Choroid plexus epithelial cell (primary cell): ENCODE results near the gene DUSP15.

Experiments
- DNase-seq: peaks from one replicate; pipeline ENCODE4 v3.0.0-alpha.2; 2010; ENCODE audit warnings: low read depth
- H3K4me3 ChIP-seq: 2 replicates; pipeline ENCODE4 v1.5.1; 2011; ENCODE audit warnings: low read depth, mild to moderate bottlenecking, control low read depth, low read length, moderate library complexity
- TF ChIP-seq, protein P1 (sequence below): conservative IDR thresholded peaks from 2 replicates; pipeline ENCODE4 v1.5.1; 2011; ENCODE audit warnings: low read depth, mild to moderate bottlenecking, control low read depth, inconsistent platforms, low read length, moderate library complexity

The DUSP15 gene

DNA sequence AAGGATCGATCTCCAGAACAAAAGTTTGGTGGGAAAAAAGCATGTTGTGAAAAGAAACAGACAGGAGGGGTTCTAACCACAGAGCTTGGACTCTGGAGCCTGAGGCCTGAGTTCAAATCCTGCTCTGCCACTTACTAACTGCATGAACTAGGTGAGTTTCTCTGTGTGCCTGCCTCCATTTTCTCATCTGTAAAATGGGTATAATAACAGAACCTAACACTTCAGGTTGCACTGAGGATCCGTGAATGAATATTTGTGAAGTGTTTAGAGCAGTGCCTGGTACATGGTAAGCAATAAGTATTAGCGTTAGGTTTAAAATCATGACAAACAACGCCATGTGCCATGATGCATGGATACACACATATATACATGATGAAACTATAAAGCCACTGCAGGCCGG, 36.7 kb upstream of the DUSP15 start:
- DNase-seq = no peak
- no peak overlapping the region for H3K4me3 ChIP-seq
- TF ChIP-seq, protein P1, sequence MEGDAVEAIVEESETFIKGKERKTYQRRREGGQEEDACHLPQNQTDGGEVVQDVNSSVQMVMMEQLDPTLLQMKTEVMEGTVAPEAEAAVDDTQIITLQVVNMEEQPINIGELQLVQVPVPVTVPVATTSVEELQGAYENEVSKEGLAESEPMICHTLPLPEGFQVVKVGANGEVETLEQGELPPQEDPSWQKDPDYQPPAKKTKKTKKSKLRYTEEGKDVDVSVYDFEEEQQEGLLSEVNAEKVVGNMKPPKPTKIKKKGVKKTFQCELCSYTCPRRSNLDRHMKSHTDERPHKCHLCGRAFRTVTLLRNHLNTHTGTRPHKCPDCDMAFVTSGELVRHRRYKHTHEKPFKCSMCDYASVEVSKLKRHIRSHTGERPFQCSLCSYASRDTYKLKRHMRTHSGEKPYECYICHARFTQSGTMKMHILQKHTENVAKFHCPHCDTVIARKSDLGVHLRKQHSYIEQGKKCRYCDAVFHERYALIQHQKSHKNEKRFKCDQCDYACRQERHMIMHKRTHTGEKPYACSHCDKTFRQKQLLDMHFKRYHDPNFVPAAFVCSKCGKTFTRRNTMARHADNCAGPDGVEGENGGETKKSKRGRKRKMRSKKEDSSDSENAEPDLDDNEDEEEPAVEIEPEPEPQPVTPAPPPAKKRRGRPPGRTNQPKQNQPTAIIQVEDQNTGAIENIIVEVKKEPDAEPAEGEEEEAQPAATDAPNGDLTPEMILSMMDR = no peak

DNA sequence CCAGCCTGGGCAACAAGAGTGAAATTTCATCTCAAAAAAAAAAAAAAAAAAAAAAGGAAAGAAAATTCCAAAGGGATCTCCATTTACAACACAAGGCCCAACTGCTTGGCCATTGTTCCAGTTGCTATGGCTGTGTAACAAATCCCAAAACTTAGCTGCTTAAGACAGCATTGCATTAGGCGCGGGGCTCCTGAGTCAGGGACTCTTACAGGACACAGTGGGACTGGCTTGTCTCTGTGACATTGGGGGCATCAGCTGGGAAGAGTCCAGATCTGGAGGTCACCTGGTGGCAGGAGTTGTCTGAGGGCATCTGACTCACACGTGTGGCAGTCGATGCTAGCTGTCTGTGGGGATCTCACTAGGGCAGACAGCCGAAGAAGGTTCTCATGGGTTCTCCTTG, 35.7 kb upstream of the DUSP15 start:
- H3K4me3 ChIP-seq = no peak overlapping the region
- no peak for DNase-seq
- TF ChIP-seq, protein P1 = no peak

DNA sequence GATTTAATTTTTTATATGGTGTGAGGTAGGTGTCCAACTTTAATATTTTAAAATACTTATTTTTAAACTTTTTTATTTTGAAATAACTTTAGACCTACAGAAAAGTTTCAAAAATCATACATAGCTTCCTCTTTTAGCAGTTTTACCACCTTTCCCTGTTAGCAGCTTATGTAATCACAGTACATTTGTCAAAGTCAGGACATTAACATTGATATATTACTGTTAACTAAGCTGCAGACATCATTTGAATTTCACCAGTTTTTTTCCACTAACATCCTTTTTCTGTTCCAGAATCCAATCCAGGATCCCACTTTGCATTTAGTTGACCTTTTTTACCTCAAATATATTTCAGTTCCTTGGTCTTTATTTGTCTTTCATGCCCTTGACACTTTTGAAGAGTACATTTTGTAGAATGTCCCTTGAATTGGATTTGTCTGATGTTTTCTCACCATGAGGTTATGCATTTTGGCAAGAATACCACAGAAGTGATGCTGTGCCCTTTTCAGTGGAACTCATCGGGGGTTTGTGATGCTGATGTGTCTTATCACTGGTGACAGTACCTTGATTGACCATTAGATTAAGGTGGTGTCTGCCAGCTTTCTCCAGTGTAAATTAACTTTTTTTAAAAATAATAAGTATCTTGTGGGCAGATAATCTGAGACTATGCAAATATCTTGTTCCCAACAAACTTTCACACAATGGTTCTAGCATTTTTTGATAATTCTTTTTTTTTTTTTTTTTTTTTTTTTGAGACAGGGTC, 33.5 kb upstream of the DUSP15 start:
- DNase-seq = no peak
- no peak overlapping the region for H3K4me3 ChIP-seq
- TF ChIP-seq, protein P1 = no peak

DNA sequence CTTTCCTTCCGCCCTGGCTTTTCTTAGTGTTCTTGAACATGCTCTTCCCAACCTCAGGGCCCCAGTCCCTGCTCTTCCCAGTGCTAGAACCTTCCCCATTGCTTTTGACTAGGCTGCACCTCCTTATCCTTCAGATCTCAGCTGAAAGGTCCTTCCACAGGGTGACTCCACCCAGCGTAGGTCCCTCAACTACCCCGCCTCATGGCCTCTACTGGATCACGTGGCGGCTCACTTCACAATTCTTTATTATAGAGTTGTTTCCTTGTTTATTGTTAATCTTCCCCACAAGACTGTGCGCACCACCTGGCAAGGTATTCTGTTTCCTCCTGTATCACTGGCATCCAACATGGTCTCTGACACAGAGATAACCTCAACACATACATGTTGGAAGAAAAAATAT, 31.3 kb upstream of the DUSP15 start:
- H3K4me3 ChIP-seq = no peak overlapping the region
- DNase-seq = no peak
- TF ChIP-seq, protein P1 = no peak

DNA sequence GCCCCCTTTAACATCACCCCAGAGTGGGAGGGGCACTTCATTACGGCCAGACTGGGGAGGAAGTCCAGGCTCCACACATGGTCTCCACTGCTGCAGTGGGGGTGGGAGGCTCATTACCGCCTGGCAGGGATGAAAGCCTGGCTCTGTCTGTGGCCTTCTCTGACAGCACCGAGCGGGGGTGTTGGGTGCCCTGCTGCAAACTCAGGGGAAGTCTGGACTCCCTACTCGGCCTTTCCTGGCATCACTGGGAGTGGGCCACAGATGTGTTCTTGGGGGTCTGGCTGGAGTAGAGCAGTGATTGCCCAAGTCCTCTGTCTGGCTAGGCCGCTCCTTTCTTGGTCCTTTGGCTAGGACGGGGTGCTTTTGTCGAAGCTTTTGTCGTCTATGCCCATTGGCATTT, 27.2 kb upstream of the DUSP15 start:
- TF ChIP-seq, protein P1 = no peak
- no peak overlapping the region for H3K4me3 ChIP-seq
- DNase-seq = no peak

DNA sequence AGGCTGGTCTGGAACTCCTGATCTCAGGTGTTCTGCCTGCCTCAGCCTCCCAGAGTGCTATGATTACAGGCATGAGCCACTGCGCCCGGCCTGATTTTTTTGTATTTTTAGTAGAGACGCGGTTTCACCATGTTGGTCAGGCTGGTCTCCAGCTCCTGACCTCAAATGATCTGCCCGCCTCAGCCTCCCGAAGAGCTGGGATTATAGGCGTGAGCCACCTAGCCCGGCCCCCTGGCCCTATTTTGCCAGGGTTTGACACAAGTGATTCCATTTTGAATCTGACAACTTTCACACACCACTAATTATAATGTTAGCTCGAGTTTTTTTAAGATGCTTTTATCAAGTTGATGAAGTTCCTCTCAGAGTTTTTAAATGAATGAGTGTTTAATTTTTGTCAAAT, 25.7 kb upstream of the DUSP15 start:
- H3K4me3 ChIP-seq = no peak overlapping the region
- DNase-seq = no peak
- TF ChIP-seq, protein P1 = no peak
